ENCODE measurements around the gene TRERF1. TPM values are rescaled to one million over a fixed set of nuclear protein-coding genes. Genes with fewer than 3 reads are reported as not detected.
A peak's percentile ranks its signal among the peaks of the same experiment; 100 is the strongest.

TRERF1 gene
- total RNA-seq, 4 donors from 2014 or later, result 14.7 to 22.0 (median 19.0) TPM

- Histone ChIP-seq H3K9me3 (no peaks in the 10 kb centered on the region), H3K4me3 (no peak overlapping the region), H3K36me3 (no peaks in the 10 kb centered on the region), H3K27ac (no peak overlapping the region), H3K27me3 (no peaks in the 10 kb centered on the region), H3K4me1 (peaks cover 54% of the 10 kb centered on the region)
- TF ChIP-seq CTCF (IDR thresholded peaks at IDR 0.05) (no peak), POLR2A (IDR thresholded peaks at IDR 0.05) (no peak), EP300 (IDR thresholded peaks at IDR 0.05) (no peak), POLR2AphosphoS5 (IDR thresholded peaks at IDR 0.05) (no peak)
- WGBS, result 90% methylated on average over 8 of the region's 8 CpGs
- no peak for DNase-seq (ENCODE audit: low spot score in 2 of 2)
Measured at GRCh38 chr6:42400061-42400760, 51.5 kb downstream of the TRERF1 start.

DNA sequence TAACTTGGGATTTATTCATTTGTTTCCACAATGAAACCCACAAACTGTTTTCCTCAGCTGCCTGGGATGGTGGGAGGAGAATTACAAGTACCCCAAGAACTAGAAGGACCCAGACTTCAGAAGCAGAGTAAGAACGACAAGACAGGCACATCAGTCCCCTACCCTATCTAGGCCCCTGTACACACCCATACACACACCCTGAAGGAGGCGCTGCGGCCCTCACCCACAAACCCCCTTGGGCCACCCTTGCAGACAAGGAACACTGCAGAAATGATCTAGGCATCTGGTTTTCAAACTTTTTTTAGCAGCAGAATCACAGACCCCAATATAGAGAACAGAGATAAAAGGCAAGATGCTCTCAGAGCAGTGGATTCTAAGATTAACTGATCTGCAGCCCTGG, 55.0 kb downstream of the TRERF1 start:
- DNase-seq (ENCODE audit: low spot score in 2 of 2), result peak in 1 of 2 donors; percentile 24
- TF ChIP-seq EP300 (IDR thresholded peaks at IDR 0.05) (no peak), POLR2AphosphoS5 (IDR thresholded peaks at IDR 0.05) (no peak), CTCF (IDR thresholded peaks at IDR 0.05) (no peak), POLR2A (IDR thresholded peaks at IDR 0.05) (no peak)
- no peak overlapping the region for H3K27ac ChIP-seq
- H3K9me3 ChIP-seq, result no peaks in the 10 kb centered on the region
- no peaks in the 10 kb centered on the region for H3K27me3 ChIP-seq
- no peaks in the 10 kb centered on the region for H3K36me3 ChIP-seq
- no peak overlapping the region for H3K4me3 ChIP-seq
- WGBS, result 82% methylated on average over 3 of the region's 3 CpGs
- H3K4me1 ChIP-seq, result peaks cover 19% of the 10 kb centered on the region

GRCh38 chr6:42394881-42395620, 56.7 kb downstream of the TRERF1 start:
- Histone ChIP-seq H3K4me1 (peaks cover 11% of the 10 kb centered on the region), H3K27ac (no peak overlapping the region)
- 93% methylated on average over 8 of the region's 10 CpGs for WGBS

DNA sequence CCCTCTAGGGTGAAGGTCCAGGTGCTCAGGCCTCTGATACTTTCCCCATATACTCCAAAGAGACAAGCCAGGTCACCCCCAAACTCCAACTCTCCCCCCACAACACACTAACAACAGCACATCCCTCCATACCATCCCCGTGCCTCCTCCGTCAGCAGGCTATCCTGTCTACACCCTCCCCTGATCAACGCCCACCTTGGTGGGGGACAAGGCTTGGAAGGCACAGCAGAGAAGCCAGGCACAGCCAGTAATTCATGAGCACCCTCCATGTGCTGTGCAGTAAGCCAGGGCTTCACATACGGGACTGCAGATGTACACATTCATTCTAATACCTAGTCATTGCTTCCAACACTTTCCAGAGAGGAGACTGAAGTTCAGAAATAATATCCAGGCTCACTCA, 57.6 kb downstream of the TRERF1 start:
- H3K4me3 ChIP-seq, result no peak overlapping the region
- no peak overlapping the region for H3K27ac ChIP-seq
- TF ChIP-seq CTCF (IDR thresholded peaks at IDR 0.05) (no peak), EP300 (IDR thresholded peaks at IDR 0.05) (no peak), POLR2A (IDR thresholded peaks at IDR 0.05) (no peak)
- DNase-seq (ENCODE audit: low spot score in 2 of 2), result peak in 1 of 2 donors; percentile 52
- WGBS, result 94% methylated on average over 4 of the region's 4 CpGs
- peaks cover 5% of the 10 kb centered on the region for H3K4me1 ChIP-seq
- no peaks in the 10 kb centered on the region for H3K36me3 ChIP-seq
- H3K9me3 ChIP-seq, result no peaks in the 10 kb centered on the region
- H3K27me3 ChIP-seq, result no peaks in the 10 kb centered on the region

More at GRCh38 chr6:42394881-42395620, 56.7 kb downstream of the TRERF1 start:
- no peak overlapping the region for H3K4me3 ChIP-seq
- no peak for TF ChIP-seq POLR2AphosphoS5 (IDR thresholded peaks at IDR 0.05)
- TF ChIP-seq POLR2A (IDR thresholded peaks at IDR 0.05), result no peak
- TF ChIP-seq EP300 (IDR thresholded peaks at IDR 0.05), result no peak
- no peak for TF ChIP-seq CTCF (IDR thresholded peaks at IDR 0.05)
- no peaks in the 10 kb centered on the region for H3K27me3 ChIP-seq
- no peaks in the 10 kb centered on the region for H3K36me3 ChIP-seq
- DNase-seq (ENCODE audit: low spot score in 2 of 2), result peak in 1 of 2 donors; percentile 54
- no peaks in the 10 kb centered on the region for H3K9me3 ChIP-seq

GRCh38 chr6:42393339-42393738, 58.4 kb downstream of the TRERF1 start:
- no peak overlapping the region for H3K4me3 ChIP-seq
- no peaks in the 10 kb centered on the region for H3K36me3 ChIP-seq
- TF ChIP-seq EP300 (IDR thresholded peaks at IDR 0.05), result no peak
- no peak for TF ChIP-seq CTCF (IDR thresholded peaks at IDR 0.05)
- no peak for TF ChIP-seq POLR2A (IDR thresholded peaks at IDR 0.05)
- no peak for TF ChIP-seq POLR2AphosphoS5 (IDR thresholded peaks at IDR 0.05)
- peaks cover 10% of the 10 kb centered on the region for H3K4me1 ChIP-seq
- H3K27me3 ChIP-seq, result no peaks in the 10 kb centered on the region
- no peak overlapping the region for H3K27ac ChIP-seq
- 88% methylated on average over 3 of the region's 3 CpGs for WGBS
- peak in 1 of 2 donors; percentile 23 for DNase-seq (ENCODE audit: low spot score in 2 of 2)
- no peaks in the 10 kb centered on the region for H3K9me3 ChIP-seq

All from suprapubic skin (tissue), 4 donors.